HG02870 (cell line): ENCODE results near the gene MEGF8.

Source experiments
- ATAC-seq: cut with Tn5 transposase; IDR thresholded peaks from one replicate; pipeline ENCODE4 v1.9.1; 2021; ENCODE audit warnings: mild to moderate bottlenecking, moderate library complexity; ENCODE audit not compliant: unreplicated experiment

MEGF8 gene

DNA sequence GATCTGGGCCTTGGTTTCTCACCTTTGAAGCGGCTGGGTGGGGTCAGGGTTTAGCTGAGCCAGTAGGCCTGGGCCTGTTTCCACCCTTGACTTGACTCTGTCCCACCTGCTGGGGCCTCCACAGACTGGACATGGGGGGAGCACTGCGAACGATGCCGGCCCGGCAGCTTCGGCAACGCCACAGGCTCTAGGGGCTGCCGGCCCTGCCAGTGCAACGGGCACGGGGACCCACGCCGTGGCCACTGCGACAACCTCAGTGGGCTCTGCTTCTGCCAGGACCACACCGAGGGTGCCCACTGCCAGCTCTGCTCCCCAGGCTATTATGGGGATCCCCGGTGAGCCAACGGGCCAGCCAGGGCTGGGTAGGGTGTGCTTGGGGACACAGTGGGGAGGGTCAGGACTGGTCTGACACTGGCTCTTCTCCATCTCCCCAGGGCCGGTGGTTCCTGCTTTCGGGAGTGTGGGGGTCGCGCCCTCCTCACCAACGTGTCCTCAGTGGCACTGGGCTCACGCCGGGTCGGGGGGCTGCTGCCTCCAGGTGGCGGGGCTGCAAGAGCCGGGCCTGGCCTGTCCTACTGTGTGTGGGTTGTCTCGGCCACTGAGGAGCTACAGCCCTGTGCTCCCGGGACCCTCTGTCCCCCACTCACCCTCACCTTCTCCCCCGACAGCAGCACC, 28.0 kb downstream of the MEGF8 start:
- no peak for ATAC-seq

DNA sequence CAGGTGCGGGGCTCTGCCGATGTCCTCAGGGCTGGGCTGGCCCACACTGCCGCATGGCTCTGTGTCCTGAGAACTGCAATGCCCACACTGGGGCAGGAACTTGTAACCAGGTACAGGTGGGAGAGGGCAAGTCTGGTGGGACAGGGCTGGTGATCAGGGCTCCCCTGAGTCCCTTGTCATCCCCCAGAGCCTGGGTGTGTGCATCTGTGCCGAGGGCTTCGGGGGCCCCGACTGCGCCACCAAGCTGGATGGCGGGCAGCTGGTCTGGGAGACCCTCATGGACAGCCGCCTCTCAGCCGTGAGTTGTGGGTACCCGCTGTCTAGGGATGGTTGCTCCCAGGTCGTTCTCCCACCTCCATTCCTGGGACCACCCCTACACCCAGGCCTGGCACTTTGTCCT, 30.5 kb downstream of the MEGF8 start:
- ATAC-seq = no peak

DNA sequence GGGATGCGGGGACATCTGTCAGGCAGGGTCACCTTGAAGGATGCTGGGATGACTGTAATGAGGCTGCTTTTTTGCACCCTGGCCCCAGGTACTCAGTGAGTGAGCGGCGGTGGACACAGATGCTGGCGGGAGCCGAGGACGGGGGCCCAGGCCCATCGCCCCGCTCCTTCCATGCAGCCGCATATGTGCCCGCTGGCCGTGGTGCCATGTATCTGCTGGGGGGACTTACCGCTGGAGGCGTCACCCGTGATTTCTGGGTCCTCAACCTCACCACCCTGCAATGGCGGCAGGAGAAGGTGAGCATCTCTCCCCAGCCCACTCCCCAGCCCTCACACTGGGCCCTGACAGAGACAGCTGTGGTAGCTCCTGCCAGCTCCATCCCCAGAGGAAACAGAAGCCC, 31.3 kb downstream of the MEGF8 start:
- no peak for ATAC-seq

DNA sequence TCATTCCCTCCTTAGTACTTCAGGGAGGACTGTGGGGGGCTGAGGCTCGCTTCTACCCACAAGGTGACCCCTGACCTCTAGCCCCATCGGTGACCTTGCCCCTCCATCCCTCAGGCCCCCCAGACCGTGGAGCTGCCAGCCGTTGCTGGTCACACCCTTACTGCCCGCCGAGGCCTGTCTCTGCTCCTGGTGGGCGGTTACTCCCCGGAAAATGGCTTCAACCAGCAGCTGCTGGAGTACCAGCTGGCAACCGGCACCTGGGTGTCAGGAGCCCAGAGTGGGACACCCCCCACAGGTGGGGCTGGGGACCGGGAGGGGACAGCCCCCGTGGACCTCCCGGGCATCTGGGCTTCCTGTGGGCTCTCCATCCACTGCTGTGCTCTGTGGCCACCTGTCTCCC, 31.9 kb downstream of the MEGF8 start:
- ATAC-seq = no peak

DNA sequence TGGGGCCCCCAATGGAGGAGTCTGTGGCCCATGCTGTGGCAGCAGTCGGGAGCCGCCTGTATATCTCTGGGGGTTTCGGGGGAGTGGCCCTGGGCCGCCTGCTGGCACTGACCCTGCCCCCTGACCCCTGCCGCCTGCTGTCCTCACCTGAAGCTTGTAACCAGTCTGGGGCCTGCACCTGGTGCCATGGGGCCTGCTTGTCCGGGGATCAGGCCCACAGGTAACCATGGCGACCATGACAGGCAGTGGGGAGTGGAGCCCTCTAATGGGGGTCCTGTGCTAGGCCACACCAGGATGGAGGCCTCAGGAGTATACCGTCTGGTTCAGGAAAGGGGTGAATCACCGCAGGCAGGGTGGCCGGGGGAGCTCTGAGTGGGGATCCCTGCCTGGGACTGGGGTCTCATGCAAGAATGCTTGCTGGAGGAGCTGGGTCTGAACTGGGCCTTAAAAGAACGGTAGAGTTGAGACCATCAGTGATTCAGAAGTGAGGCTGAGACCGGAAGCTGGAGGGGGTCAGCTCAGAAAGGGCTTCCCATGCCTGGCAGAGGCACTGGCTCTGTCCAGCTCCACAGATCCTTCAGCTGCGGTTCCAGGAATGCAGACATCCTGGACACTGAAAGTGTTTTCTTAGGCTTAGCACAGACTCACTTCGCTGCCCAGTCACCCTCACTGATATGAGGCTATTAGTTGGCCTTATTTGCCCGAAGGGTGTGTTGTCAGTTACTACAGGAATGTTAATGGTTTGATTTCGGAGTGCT, 35.5 kb downstream of the MEGF8 start:
- no peak for ATAC-seq

DNA sequence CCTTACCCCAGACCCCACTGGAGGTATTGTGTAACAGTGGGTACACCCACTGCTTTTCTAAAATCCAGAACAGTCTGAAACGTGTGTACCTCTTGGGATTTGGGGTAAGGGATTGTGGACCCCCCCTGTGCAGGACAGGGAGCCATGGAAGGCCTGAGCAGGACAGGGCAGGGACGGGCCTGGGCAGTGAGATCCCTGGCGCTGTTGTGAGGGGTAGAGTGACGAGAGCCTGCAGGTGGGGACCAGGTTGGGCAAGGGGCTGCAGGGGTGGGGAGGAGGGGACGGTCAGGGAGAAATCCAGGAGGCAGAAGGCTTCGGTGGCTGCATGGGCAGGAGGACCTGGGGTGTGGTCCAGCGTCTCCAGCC, 36.1 kb downstream of the MEGF8 start:
- ATAC-seq = no peak

DNA sequence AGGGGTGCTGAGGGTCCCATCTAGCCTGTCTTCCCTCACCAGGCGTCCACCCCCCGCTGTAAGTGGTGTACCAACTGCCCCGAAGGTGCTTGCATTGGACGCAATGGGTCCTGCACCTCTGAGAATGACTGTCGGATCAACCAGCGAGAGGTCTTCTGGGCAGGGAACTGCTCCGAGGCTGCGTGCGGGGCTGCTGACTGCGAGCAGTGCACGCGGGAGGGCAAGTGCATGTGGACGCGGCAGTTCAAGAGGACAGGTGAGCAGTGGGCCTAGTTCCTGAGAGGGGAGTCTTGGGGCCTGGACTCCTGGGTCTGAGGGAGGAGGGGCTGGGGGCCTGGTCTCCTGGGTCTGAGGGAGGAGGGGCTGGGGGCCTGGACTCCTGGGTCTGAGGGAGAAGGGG, 36.9 kb downstream of the MEGF8 start:
- no peak for ATAC-seq

DNA sequence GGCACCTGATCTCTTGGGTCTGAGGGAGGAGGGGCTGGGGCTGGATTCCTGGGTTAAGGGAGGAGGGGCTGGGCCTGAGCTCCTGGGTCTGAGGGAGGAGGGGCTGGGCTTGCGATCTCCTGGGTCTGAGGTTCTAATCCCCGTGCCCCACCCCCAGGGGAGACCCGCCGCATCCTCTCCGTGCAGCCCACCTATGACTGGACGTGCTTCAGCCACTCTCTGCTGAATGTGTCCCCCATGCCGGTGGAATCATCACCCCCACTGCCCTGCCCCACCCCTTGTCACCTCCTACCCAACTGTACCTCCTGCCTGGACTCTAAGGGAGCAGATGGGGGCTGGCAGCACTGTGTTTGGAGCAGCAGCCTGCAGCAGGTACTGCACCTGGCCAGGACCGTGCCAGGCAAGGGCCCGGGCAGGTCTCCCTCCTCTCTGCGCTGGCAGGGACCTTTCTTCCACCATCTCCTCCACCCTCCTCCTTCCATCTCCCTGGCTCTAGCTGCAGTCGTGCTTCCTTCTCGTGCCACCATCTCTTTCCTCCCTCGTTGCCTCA, 37.5 kb downstream of the MEGF8 start:
- no peak for ATAC-seq

DNA sequence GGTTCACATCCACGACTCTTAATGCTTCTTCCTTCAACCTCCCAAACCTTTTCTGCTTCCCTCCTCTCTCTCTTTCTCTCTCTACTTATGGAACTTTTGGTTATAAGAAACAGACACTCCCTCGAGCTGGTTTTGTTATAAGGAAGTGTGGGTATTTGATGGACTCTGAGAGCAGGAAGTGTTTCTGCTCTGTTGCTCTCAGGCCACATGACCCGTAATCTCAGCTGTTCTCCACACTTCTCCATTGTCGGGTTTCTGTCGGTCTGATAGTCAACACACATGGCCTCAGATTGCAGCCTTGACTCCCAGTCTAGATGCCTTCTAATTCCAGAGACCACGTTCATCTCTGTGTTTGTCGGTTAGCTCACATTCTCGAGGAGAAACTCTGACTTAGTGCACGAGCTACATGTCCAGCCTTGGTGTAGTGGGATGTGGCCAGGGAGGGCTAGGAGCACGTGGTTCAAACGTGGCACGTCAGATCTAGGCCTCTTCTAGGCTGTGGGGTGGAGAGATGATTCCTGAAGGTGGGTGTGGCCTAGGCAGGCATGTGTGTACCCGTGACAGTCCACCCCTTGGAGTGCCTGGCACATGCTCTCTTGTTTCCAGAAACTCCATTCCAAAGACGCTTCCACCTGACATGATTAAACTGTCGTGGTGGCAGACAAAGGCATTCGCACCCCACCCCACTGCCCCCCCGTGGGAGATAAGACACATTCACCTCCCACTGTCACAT, 38.3 kb downstream of the MEGF8 start:
- ATAC-seq = no peak

DNA sequence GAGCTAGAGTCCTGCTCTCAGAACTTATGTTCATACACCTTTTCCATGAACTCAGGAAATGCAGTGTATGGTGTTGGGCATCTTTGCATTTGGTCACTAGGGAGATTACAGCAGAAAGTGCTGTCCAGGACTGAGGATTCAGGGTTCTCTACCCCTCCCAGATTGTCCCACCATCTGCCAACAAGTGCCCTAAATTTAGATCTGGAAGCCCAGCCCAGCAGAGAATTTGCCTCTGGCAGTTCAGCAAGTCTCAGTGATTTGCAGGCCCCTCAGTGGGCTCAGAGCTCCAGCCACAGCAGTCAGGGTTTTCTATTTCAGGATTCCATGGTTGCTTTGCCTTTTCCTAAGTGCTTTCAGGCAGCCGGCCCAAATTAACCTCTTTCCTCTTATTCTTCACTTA, 41.2 kb downstream of the MEGF8 start:
- no peak for ATAC-seq

DNA sequence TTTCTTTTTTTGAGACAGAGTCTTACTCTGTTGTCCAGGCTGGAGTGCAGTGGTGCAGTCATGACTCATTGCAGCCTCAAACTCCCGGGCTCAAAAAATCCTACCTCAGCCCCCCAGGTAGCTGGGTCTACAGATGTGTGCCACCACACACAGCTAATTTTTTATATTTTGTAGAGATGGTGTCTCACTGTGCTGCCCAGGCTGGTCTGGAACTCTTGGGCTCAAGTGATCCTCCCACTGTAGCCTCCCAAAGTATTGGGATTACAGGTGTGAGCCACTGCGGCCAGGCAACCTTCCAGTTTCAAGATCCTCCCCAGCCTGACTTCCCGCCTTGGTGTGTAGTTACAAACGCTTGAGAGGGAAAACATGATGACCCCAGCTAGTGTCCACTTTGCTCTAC, 42.5 kb downstream of the MEGF8 start:
- no peak for ATAC-seq

DNA sequence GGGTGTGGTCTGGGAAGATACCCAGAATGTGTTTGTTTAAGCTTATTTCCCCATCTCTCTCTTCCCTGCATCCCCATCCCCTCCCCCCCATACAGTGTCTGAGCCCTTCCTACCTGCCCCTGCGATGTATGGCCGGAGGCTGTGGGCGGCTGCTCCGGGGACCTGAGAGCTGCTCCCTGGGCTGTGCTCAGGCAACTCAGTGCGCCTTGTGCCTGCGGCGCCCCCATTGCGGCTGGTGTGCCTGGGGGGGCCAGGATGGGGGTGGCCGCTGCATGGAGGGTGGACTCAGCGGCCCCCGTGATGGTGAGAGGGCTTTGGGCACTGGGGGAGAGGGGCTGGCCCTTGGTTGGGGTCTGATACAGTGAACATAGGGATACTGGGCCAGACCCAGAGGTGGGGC, 42.9 kb downstream of the MEGF8 start:
- no peak for ATAC-seq

DNA sequence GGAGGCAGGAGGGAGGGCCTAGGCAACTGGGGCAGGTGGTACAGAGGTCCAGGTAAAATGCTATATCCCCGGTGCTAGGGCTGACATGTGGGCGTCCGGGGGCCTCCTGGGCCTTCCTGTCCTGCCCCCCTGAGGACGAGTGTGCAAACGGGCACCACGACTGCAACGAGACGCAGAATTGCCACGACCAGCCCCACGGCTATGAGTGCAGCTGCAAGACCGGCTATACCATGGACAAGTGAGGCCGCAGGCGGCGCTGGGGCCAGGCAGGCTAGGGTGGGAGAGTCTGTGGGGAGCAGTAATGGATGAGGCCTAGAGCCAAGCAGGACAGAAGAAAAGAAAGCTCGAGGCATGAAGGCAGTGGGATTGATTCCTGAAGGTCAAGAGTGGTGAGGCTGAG, 43.3 kb downstream of the MEGF8 start:
- ATAC-seq = no peak

DNA sequence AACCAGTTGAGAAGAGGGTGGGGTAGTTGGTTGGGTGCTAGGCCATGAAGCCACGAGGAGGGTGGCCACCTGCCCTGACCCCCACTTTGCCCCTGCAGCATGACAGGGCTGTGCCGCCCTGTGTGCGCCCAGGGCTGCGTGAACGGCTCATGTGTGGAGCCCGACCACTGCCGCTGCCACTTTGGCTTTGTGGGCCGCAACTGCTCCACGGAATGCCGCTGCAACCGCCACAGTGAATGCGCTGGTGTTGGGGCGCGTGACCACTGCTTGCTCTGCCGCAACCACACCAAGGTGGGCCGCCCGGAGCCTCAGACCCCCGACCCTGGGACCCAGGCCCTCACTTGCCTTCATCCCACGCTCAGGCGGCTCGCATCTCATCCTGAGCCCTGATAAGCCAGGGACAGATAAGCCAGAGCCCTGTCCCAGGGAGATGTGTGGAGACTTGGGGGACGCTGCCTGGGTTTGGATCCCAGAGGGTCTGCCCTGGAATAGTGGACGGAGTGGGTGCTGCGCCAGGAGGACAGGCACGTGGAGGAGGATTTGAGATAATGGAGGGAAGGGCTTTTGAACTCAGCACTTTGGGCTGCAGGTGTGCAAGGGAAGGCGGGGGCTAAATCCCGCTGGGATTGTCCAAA, 44.1 kb downstream of the MEGF8 start:
- no peak for ATAC-seq

DNA sequence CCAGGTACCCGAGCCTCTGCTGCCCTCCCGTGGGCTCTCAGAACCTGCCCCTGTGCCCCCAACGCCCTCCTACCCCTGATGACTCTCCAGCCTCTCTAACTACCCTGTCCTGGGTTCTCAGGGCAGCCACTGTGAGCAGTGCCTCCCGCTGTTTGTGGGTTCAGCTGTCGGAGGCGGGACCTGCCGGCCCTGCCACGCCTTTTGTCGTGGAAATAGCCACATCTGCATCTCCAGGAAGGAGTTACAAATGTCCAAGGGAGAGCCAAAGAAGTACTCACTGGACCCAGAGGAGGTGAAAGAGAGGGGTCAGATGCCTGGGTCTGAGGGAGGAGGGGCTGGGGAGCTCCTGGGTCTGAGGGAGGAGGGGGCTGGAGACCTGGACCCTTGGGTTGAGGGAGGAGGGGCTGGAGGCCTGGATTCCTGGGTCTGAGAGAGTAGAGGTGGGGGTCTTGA, 44.7 kb downstream of the MEGF8 start:
- ATAC-seq = no peak

DNA sequence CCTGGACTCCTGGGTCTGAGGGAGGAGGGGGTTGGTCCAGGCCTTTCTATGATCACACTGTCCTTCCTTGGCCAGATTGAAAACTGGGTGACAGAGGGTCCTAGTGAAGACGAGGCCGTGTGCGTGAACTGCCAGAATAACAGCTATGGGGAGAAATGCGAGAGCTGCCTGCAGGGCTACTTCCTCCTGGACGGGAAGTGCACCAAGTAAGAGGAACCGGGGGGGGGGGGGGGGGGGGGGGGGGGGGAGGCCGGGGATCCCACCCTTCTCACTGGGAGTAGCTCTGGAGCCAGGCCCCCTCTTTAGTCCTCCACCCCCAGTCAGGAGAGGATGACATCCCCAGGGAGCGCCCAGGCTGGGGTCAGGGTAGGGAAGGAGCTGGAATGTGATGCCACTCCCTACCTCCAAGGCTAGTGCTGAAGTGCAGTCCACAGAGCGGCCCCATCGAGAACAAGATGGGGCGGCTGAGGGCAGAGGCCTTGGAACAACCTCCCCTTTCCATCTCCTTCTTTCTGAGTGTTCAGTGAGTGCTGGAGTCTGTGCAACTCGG, 45.3 kb downstream of the MEGF8 start:
- ATAC-seq = no peak

DNA sequence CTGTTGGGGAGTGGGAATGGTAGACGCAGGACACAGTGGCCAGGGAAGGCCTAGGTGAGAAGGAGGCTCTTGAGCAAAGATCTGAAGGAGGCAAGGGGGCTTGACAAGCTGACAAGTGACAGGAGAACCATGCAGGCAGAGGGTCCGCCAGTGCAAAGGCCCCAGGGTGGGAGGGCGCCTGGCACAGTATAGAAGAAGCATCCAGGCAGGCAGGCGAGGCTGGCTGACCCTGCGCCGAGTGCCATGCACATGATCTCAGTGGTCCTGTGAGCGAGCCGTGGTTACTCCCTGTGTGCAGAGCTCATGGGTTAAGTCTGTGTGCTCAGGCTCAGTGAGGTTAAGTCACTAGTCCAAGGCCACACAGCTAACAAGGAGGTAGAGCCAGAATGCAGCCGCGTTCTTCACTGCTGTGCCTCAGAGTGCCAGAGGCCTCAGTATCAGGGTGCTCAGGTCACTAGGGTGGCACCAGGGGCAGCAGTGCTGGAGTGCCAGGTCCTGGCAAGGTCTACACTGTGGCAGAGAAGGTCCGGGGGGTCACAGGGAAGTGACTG, 49.5 kb downstream of the MEGF8 start:
- ATAC-seq = no peak

DNA sequence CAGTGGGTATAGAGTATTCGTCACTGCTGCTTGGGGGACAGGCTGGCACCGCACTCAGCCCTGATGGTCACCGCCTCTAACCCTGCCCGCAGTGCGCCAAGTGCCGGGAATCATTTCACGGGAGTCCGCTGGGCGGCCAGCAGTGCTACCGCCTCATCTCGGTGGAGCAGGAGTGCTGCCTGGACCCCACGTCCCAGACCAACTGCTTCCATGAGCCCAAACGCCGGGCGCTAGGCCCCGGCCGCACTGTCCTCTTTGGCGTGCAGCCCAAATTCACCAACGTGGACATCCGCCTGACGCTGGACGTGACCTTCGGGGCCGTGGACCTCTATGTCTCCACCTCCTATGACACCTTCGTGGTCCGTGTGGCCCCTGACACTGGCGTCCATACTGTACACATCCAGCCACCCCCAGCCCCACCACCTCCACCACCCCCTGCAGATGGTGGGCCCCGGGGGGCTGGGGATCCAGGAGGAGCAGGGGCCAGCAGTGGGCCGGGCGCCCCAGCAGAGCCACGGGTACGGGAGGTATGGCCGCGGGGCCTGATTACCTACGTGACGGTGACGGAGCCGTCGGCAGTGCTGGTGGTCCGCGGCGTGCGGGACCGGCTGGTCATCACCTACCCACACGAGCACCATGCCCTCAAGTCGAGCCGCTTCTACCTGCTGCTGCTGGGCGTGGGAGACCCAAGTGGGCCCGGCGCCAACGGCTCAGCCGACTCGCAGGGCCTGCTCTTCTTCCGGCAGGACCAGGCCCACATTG, 50.2 kb downstream of the MEGF8 start:
- no peak for ATAC-seq

DNA sequence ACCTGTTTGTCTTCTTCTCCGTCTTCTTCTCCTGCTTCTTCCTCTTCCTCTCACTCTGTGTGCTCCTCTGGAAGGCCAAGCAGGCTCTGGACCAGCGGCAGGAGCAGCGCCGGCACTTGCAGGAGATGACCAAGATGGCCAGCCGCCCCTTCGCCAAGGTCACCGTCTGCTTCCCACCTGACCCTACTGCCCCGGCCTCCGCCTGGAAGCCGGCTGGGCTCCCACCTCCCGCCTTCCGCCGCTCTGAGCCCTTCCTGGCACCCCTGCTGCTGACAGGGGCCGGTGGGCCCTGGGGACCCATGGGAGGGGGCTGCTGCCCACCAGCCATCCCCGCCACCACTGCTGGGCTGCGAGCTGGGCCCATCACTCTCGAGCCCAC, 50.7 kb downstream of the MEGF8 start:
- no peak for ATAC-seq
